Endothelial cell of umbilical vein (primary cell): ENCODE measurements around the gene CYP2D6. TPM values are rescaled to one million over a fixed set of nuclear protein-coding genes. Genes with fewer than 3 reads are reported as not detected.

ENCODE experiments used
- BruUV-seq: library from RNA; stranded (reverse); fragments of 400-500 nt; replicated peaks from 2 replicates; lab custom pipeline; 2021; lab: Mats Ljungman, UMichigan
- CTCF ChIA-PET: fragments of 300-600, 350-600 bp; sonication (Branson Sonifier 250); formaldehyde crosslinking; loops from one replicate; lab custom pipeline; 2021; ENCODE audit warnings: antibody characterized with exemption, inconsistent platforms; lab: Charles Lee
- POLR2A ChIA-PET: fragments of 300-600, 350-600 bp; sonication (Branson Sonifier 250); formaldehyde crosslinking; loops from one replicate; lab custom pipeline; 2021; ENCODE audit warnings: antibody characterized with exemption, inconsistent platforms; lab: Charles Lee
- DNase-seq: peaks from one replicate; pipeline ENCODE4 v3.0.0-alpha.2; 2011; ENCODE audit warnings: low read depth, low spot score
- FAIRE-seq: peaks from 2 replicates; lab custom pipeline; 2011; peaks lifted over from hg19 to GRCh38; lab: Jason Lieb, UNC
- H2AFZ ChIP-seq: 2 replicates; pipeline ENCODE4 v1.6.0; 2012; ENCODE audit warnings: low read depth, low read length, control low read depth, inconsistent platforms
- H3K27ac ChIP-seq: 2 replicates; pipeline ENCODE4 v1.5.1; 2011; ENCODE audit warnings: low read depth, mild to moderate bottlenecking, control low read depth, low read length, moderate library complexity; ENCODE audit not compliant: insufficient read depth
- H3K27me3 ChIP-seq, 2 experiments: 2 replicates each; pipeline versions ENCODE4 v1.6.0 to v1.6.1; 2011; ENCODE audit warnings: low read length in 2 of 2, mixed read lengths in 1 of 2; ENCODE audit not compliant: control insufficient read depth in 2 of 2, insufficient read depth in 2 of 2
- H3K36me3 ChIP-seq, 2 experiments: 2 replicates in 1 of 2; 3 replicates in 1 of 2; pipeline ENCODE4 v1.5.1; 2011; ENCODE audit warnings: low read length in 2 of 2, mild to moderate bottlenecking in 1 of 2, moderate library complexity in 1 of 2; ENCODE audit not compliant: control insufficient read depth in 2 of 2, insufficient read depth in 2 of 2; ENCODE audit errors: extremely low read depth in 1 of 2
- H3K4me1 ChIP-seq: 3 replicates; pipeline ENCODE4 v1.5.1; 2011; ENCODE audit warnings: mild to moderate bottlenecking, low read length; ENCODE audit not compliant: control insufficient read depth, insufficient read depth; ENCODE audit errors: extremely low read depth
- H3K4me2 ChIP-seq: 2 replicates; pipeline ENCODE4 v1.6.1; 2011; ENCODE audit warnings: low read length, control low read depth, mixed read lengths; ENCODE audit not compliant: insufficient read depth
- H3K4me3 ChIP-seq, 3 experiments: fragments of 200-600 bp in 1 of 3; sonication (generic), shearing (Covaris generic) in 1 of 3; replicated peaks in 1 of 3; 2 replicates each; pipeline ENCODE4 v1.5.1; 2011 to 2016; ENCODE audit warnings: control low read depth in 3 of 3, low read length in 3 of 3, mild to moderate bottlenecking in 2 of 3, inconsistent platforms in 1 of 3, low read depth in 1 of 3, moderate library complexity in 1 of 3; ENCODE audit not compliant: insufficient read depth in 1 of 3
- H3K79me2 ChIP-seq: 2 replicates; pipeline ENCODE4 v1.6.0; 2012; ENCODE audit warnings: low read length, inconsistent platforms; ENCODE audit not compliant: control insufficient read depth, insufficient read depth
- H3K9ac ChIP-seq: replicated peaks from 2 replicates; pipeline ENCODE3; 2011; ENCODE audit warnings: low read length, control low read depth; ENCODE audit not compliant: insufficient read depth; ENCODE audit errors: extremely low read depth
- H3K9me1 ChIP-seq: replicated peaks from 3 replicates; pipeline ENCODE4 v1.6.0; 2011; ENCODE audit warnings: mild to moderate bottlenecking, low read length; ENCODE audit not compliant: control insufficient read depth, insufficient read depth; ENCODE audit errors: extremely low read depth
- H3K9me3 ChIP-seq: replicated peaks from 2 replicates; pipeline ENCODE4 v1.5.1; 2012; ENCODE audit warnings: low read length, inconsistent platforms; ENCODE audit not compliant: control insufficient read depth, insufficient read depth
- H4K20me1 ChIP-seq: replicated peaks from 2 replicates; pipeline ENCODE3; 2011; ENCODE audit warnings: mild to moderate bottlenecking, low read length; ENCODE audit not compliant: control insufficient read depth, insufficient read depth; ENCODE audit errors: extremely low read depth
- CTCF ChIP-seq, 2 donors: IDR thresholded peaks; 1 replicate in 1 of 2; 2 replicates in 1 of 2; pipeline ENCODE4 v1.5.1; 2011; ENCODE audit warnings: low read length in 2 of 2, mild to moderate bottlenecking in 2 of 2, moderate library complexity in 2 of 2, control low read depth in 1 of 2, inconsistent platforms in 1 of 2, low read depth in 1 of 2; ENCODE audit not compliant: insufficient read depth in 1 of 2; ENCODE audit errors: extremely low read depth in 1 of 2
- EZH2 ChIP-seq: IDR thresholded peaks from 2 replicates; pipeline ENCODE4 v1.6.1; 2012; ENCODE audit warnings: borderline replicate concordance, low read depth, mild to moderate bottlenecking, moderate library complexity, low read length, inconsistent platforms; ENCODE audit not compliant: severe bottlenecking
- FOS ChIP-seq: IDR thresholded peaks from 2 replicates; pipeline ENCODE4 v1.6.1; 2011; ENCODE audit warnings: mild to moderate bottlenecking, low read length, moderate library complexity, borderline replicate concordance; ENCODE audit not compliant: insufficient read depth
- GATA2 ChIP-seq: IDR thresholded peaks from 2 replicates; pipeline ENCODE4 v1.7.0; 2011; ENCODE audit warnings: low read depth, mild to moderate bottlenecking, moderate library complexity, mixed read lengths, low read length; ENCODE audit not compliant: insufficient read length, insufficient read depth
- JUN ChIP-seq: IDR thresholded peaks from 2 replicates; pipeline ENCODE4 v1.6.1; 2011; ENCODE audit warnings: borderline replicate concordance, low read depth; ENCODE audit not compliant: insufficient read length, insufficient read depth
- MAX ChIP-seq: IDR thresholded peaks from 2 replicates; pipeline ENCODE4 v1.6.1; 2011; ENCODE audit not compliant: insufficient read depth, insufficient read length
- MYC ChIP-seq: IDR thresholded peaks from one replicate; pipeline ENCODE4 v1.6.1; 2011; ENCODE audit warnings: mild to moderate bottlenecking, low read depth, low read length
- POLR2A ChIP-seq: IDR thresholded peaks from 2 replicates; pipeline ENCODE4 v1.6.1; 2012; ENCODE audit warnings: low read depth, mild to moderate bottlenecking, control low read depth, low read length
- POLR2AphosphoS5 ChIP-seq: IDR thresholded peaks from 2 replicates; pipeline ENCODE4 v1.6.1; 2012; ENCODE audit warnings: low read depth, mild to moderate bottlenecking, control low read depth, low read length, moderate library complexity; ENCODE audit not compliant: insufficient read depth
- dilution Hi-C: fragments of 300-500 bp; cut with MboI; formaldehyde crosslinking; loops from one replicate; pipeline ENCODE4 v1.15.0; 2019; ENCODE audit warnings: low sequenced_read_pairs; ENCODE audit not compliant: extremely low pct_ligation_motif_present
- intact Hi-C: fragments of 100-400 bp; cut with micrococcal nuclease; formaldehyde crosslinking; loops from one replicate; pipeline ENCODE4 v1.10.0; 2022
- polyA plus RNA-seq, 4 experiments: library from polyadenylated mRNA; depleted of rRNA in 3 of 4; stranded (reverse) in 3 of 4; unstranded in 1 of 4; fragments of >200 nt; gene quantifications; 2 replicates each; pipeline versions ENCODE4 v1.2.1 to v1.2.3, GENCODE V29; 2011 to 2012; ENCODE audit warnings: missing spikeins in 1 of 4
- total RNA-seq: library from RNA; stranded (reverse); gene quantifications from 2 replicates; pipeline ENCODE4 v1.2.3, GENCODE V29; 2021

CYP2D6 gene
- total and polyA plus RNA-seq, 2 donors (not counting 3 experiments of a cell fraction or from before 2014, with no cell fraction given): 0.25 to 0.91 TPM

DNA sequence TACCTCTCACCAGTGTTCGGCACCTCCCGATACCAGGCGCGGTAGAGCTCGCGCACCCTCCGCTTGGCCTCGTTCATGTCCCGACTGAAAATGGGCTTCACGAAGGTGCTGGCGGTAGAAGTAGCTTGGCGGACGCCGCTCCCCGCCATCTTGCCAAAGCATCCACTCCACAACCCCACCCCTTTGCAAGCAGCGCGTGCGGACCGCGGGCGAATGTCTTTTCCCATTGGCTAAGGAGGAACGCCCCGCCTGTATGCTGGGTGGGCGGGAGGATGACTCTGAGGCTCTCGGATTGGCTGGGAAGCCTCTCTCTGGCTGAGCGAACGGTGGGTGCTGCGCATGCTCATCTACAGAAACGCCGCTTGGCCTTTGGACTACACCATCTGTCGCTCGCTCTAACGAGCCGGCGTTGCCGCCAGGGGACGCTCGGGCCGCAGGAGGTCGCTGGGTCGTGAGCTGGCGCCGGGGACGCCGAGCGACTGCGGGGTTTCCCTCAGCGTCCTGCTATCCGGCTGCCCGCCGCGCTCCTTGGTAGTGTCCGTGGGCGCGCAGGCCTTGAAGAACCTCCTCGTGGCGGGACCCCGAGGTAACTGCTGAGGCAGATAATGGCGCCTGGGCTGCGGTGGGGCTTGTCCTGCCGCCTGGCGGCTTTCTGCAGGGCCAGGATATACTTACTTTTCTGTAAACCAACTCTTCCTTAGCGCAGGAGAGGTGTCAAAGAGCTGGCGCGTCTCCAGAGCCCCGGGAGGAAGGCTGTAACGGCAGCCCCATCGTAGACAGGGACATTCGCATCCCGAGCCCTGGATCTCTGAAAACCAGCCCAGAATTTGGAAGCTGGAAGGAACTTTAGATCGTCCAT is 39.8 kb downstream of the CYP2D6 start, which contains the start of gene NDUFA6:
Gene NDUFA6, minus strand, starts transcription at position 177 of the 859 bp plus-strand sequence. Its CDS starts 28 bp downstream, at position 149.
- FAIRE-seq (peak; percentile 99), DNase-seq (peak; percentile 100)
- peak within 1 kb of the TSS; percentile 69 for H3K27ac ChIP-seq
- ChIA-PET POLR2A (interaction anchor here (0.6 to 1.4 kb wide), 5 partner anchors 11 to 258 kb away, joined by 3 to 7 read pairs (median 4); partner anchors contain the start of genes NAGA and SMDT1), CTCF (interaction anchor here (0.6 to 3.0 kb wide), 28 partner anchors 11 to 394 kb away, joined by 3 to 71 read pairs (median 4); partner anchors contain the start of genes CENPM, NAGA, SEPTIN3 and SMDT1)
- H3K9me3 ChIP-seq: no peaks in the 10 kb centered on the region
- peaks cover 20% of the 10 kb centered on the region for H3K79me2 ChIP-seq
- TF ChIP-seq POLR2AphosphoS5: peak; percentile 72
- TF ChIP-seq MAX: peak; percentile 41
- no peak for TF ChIP-seq MYC
- TF ChIP-seq FOS: no peak
- no peak for TF ChIP-seq GATA2
- TF ChIP-seq JUN: no peak
- TF ChIP-seq EZH2: no peak
- peak; percentile 88 for TF ChIP-seq POLR2A
- peak; percentile 91 to 97 for TF ChIP-seq CTCF (IDR thresholded peaks at IDR 0.05; ENCODE audit: extremely low read depth in 1 of 2, insufficient read depth in 1 of 2, low read depth in 1 of 2, low read length in 2 of 2)
- H3K27me3 ChIP-seq: no peaks in the 10 kb centered on the region
- H3K4me1 ChIP-seq: peaks cover 8% of the 10 kb centered on the region
- intact Hi-C loops: loop anchor here (1.0 to 2.0 kb wide), 7 partner anchors 11 to 394 kb away; partner anchors contain the start of gene NAGA
- H4K20me1 ChIP-seq: no peaks in the 10 kb centered on the region
- BruUV-seq: no TSS peak
- H3K9ac ChIP-seq: peak within 1 kb of the TSS; percentile 72
- H2AFZ ChIP-seq: peak within 1 kb of the TSS; percentile 98
- peak within 1 kb of the TSS; percentile 96 for H3K4me2 ChIP-seq
- dilution Hi-C loops: no loop called here
- H3K36me3 ChIP-seq: peaks cover 2 to 9% of the 10 kb centered on the region in 2 experiments
- H3K4me3 ChIP-seq: peak within 1 kb of the TSS; percentile 51 to 77 (median 72)
- no peaks in the 10 kb centered on the region for H3K9me1 ChIP-seq
